Thyroid gland (tissue), 4 donors: ENCODE measurements around the gene FRAS1.

Experiments
- CTCF ChIP-seq, 6 experiments: fragments of 200-600 bp in 3 of 6; fragments of 450-650 bp in 3 of 6; sonication (generic) in 3 of 6; IDR thresholded peaks; one replicate each; pipeline ENCODE4 v1.5.1; 2016 to 2019; ENCODE audit warnings: antibody characterized with exemption in 6 of 6, mild to moderate bottlenecking in 2 of 6, inconsistent platforms in 1 of 6, moderate library complexity in 1 of 6
- POLR2A ChIP-seq, 2 donors: fragments of 450-650 bp; IDR thresholded peaks; one replicate each; pipeline ENCODE4 v1.6.1; 2017; ENCODE audit warnings: antibody characterized with exemption in 2 of 2, mild to moderate bottlenecking in 2 of 2, moderate library complexity in 1 of 2

DNA sequence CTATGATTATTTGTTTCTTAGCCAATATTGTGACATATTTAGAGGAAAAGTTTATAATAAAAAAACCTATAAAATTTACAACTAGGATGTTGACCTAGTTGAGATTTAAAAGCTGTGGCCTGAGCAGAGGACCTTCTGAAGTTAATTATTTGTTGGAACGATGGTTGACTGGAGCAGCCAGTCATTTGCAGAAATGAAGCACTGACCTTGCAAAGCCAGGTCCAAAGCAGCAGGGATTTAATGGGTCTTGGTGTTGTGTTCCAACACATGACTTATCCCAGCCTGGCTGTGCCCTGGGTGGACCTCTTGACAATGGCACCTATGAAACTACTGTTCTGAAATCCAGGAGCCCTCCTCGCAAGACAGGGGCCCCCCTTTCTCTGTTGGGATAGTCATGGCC lies 235.2 kb downstream of the FRAS1 start:
- TF ChIP-seq CTCF (IDR thresholded peaks at IDR 0.05) (no peak), POLR2A (IDR thresholded peaks at IDR 0.05) (no peak)
